Thoracic aorta (tissue), 2 donors: Measurements from ENCODE around the gene BTN2A1. TPM values are rescaled to one million over a fixed set of nuclear protein-coding genes. Genes with fewer than 3 reads are reported as not detected.
"Not testable (repeated sequence)": the region's sequence is repeated elsewhere in the genome, so short reads cannot be mapped to it uniquely, and the experiment has no call there.

Experiments used
- ATAC-seq: fragments of 150-250 bp; one replicate; pipeline ENCODE4 v1.8.0; 2017; ENCODE audit warnings: low read depth; ENCODE audit not compliant: insufficient number of reproducible peaks, low FRiP score
- DNase-seq: peaks from one replicate; pipeline ENCODE4 v3.0.0-alpha.2; 2020; ENCODE audit warnings: low spot score
- H3K27ac ChIP-seq, 2 donors: fragments of 200-600 bp; sonication (generic); 1 replicate in 1 of 2; 2 replicates in 1 of 2; pipeline ENCODE4 v1.5.1; 2016; ENCODE audit warnings: mild to moderate bottlenecking in 2 of 2, moderate library complexity in 2 of 2
- H3K27me3 ChIP-seq: fragments of 200-600 bp; sonication (generic); replicated peaks from 2 replicates; pipeline ENCODE4 v1.6.0; 2016; ENCODE audit warnings: mild to moderate bottlenecking; ENCODE audit not compliant: insufficient read depth
- H3K36me3 ChIP-seq: fragments of 200-600 bp; sonication (generic); one replicate; pipeline ENCODE4 v1.5.1; 2016
- H3K4me1 ChIP-seq, 2 donors: fragments of 200-600 bp; sonication (generic); 1 replicate in 1 of 2; 2 replicates in 1 of 2; pipeline versions ENCODE4 v1.5.1 to v1.6.0; 2016; ENCODE audit warnings: low read depth in 2 of 2, mild to moderate bottlenecking in 1 of 2; ENCODE audit not compliant: control insufficient read depth in 1 of 2
- H3K4me3 ChIP-seq: fragments of 200-600 bp; sonication (generic); 2 replicates; pipeline ENCODE4 v1.5.1; 2016; ENCODE audit warnings: mild to moderate bottlenecking
- H3K9me3 ChIP-seq: fragments of 200-600 bp; sonication (generic); 2 replicates; pipeline ENCODE4 v1.5.1; 2016
- total RNA-seq, 2 donors: library from RNA; depleted of rRNA; stranded (reverse); fragments of >200 nt; gene quantifications; one replicate each; pipeline versions ENCODE4 v1.1.0 to v1.2.3, GENCODE V29; 2016
- TF ChIP-seq, protein P1 (sequence below): fragments of 200-600 bp; sonication (generic); IDR thresholded peaks from one replicate; pipeline ENCODE4 v1.5.1; 2019; ENCODE audit warnings: antibody characterized with exemption

The BTN2A1 gene
- total RNA-seq, 2 donors from 2014 or later = 22.9 to 24.5 TPM

DNA sequence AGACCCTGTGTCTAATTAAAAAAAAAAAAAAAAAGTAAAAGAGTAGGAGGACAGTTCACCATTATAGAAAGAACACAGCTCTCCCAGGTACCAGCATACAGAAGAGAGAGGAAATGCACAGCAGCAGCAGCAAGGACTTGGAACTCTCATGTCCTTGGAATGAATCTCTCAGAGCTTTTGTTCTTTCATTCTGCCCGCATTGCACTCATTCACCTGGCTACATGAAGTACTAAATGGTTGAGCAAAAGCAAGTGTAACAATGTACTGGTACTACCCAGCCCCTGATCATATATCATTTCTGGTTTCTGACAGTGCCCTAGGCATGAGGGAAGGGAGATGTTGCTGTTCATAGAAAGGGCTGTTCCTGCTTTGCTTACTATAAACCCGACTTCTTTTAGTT lies 29.5 kb upstream of the BTN2A1 start:
- DNase-seq = no peak
- TF ChIP-seq, protein P1, sequence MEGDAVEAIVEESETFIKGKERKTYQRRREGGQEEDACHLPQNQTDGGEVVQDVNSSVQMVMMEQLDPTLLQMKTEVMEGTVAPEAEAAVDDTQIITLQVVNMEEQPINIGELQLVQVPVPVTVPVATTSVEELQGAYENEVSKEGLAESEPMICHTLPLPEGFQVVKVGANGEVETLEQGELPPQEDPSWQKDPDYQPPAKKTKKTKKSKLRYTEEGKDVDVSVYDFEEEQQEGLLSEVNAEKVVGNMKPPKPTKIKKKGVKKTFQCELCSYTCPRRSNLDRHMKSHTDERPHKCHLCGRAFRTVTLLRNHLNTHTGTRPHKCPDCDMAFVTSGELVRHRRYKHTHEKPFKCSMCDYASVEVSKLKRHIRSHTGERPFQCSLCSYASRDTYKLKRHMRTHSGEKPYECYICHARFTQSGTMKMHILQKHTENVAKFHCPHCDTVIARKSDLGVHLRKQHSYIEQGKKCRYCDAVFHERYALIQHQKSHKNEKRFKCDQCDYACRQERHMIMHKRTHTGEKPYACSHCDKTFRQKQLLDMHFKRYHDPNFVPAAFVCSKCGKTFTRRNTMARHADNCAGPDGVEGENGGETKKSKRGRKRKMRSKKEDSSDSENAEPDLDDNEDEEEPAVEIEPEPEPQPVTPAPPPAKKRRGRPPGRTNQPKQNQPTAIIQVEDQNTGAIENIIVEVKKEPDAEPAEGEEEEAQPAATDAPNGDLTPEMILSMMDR = no peak
- ATAC-seq = no peak
- no peaks in the 10 kb centered on the region for H3K9me3 ChIP-seq
- H3K27me3 ChIP-seq = no peaks in the 10 kb centered on the region
- H3K27ac ChIP-seq = no peak overlapping the region
- H3K4me1 ChIP-seq = peaks cover 14 to 40% of the 10 kb centered on the region in 2 donors
- peaks cover 8% of the 10 kb centered on the region for H3K36me3 ChIP-seq
- no peak overlapping the region for H3K4me3 ChIP-seq

- no peak for ATAC-seq
- Histone ChIP-seq H3K27me3 (no peaks in the 10 kb centered on the region), H3K9me3 (no peaks in the 10 kb centered on the region), H3K4me1 (peaks cover 8 to 21% of the 10 kb centered on the region in 2 donors), H3K36me3 (peaks cover 8% of the 10 kb centered on the region), H3K27ac (peak overlapping the region in 1 of 2 donors; percentile 1), H3K4me3 (no peak overlapping the region)
- DNase-seq = no peak
- TF ChIP-seq, protein P1 = no peak
Observed at GRCh38 chr6:26430787-26431186, 27.0 kb upstream of the BTN2A1 start.

GRCh38 chr6:26431258-26432172 lies 26.2 kb upstream of the BTN2A1 start:
- Histone ChIP-seq H3K9me3 (no peaks in the 10 kb centered on the region), H3K4me3 (no peak overlapping the region), H3K27ac (peak overlapping the region; percentile 1 to 39), H3K27me3 (no peaks in the 10 kb centered on the region), H3K4me1 (peaks cover 8 to 21% of the 10 kb centered on the region in 2 donors), H3K36me3 (peaks cover 8% of the 10 kb centered on the region)
- DNase-seq = no peak
- ATAC-seq = no peak
- TF ChIP-seq, protein P1 = no peak

DNA sequence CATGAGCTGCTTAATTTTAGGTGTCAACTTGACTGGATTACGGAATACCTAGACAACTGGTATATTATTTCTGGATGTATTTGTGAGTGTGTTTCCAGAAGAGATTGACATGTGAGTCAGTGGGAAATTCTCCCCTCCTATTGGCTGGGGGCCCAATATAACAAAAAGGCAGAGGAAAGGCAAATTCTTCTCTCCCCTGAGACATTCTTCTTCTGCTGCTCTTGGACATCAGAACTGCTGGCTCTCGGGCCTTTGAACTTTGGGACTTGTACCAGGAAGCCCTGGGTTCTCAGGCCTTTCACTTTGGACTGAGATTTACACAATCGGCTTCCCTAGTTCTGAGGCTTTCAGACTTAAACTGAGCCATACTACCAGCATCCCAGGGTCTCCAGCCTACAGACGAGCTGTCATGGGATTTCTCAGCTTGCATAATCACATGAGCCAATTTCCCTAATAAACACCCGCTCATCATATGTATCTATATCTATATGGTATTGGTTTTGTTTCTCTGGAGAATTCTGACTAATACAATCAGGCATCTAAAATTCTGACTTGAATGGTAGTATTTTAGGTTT lies 25.0 kb upstream of the BTN2A1 start:
- no peak for DNase-seq
- TF ChIP-seq, protein P1 = no peak
- H3K27ac ChIP-seq = peak overlapping the region; percentile 39 to 64

DNA sequence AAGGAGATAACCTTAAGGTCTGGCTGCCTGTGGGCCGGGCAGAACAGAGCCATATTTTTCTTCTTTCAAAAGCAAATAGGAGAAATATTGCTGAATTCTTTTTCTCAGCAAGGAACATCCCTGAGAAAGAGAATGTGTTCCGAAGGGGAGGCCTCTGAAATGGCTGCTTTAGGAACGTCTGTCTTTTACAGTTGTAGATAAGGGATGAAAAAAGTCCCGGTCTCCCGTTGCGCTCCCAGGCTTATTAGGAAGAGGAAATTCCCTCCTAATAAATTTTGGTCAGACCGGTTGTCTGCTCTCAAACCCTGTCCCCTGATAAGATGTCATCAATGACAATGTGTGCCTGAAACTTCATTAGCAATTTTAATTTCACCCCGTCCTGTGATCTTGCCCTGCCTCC lies 24.1 kb upstream of the BTN2A1 start:
- ATAC-seq, H3K27me3 ChIP-seq, DNase-seq, H3K9me3 ChIP-seq, H3K36me3 ChIP-seq, H3K27ac ChIP-seq, H3K4me3 ChIP-seq: not testable (repeated sequence)
- peaks cover 8 to 21% of the 10 kb centered on the region in 2 donors for H3K4me1 ChIP-seq

More for the DNA sequence above, 25.0 kb upstream of the BTN2A1 start:
- Histone ChIP-seq H3K36me3 (peaks cover 8% of the 10 kb centered on the region), H3K27me3 (no peaks in the 10 kb centered on the region), H3K4me3 (no peak overlapping the region), H3K4me1 (peaks cover 8 to 21% of the 10 kb centered on the region in 2 donors), H3K9me3 (no peaks in the 10 kb centered on the region)
- ATAC-seq = peak; percentile 67
